Vagina (tissue), 2 donors: ENCODE data around the gene CXCL11.

Experiments
- CTCF ChIP-seq, 3 experiments: fragments of 450-650 bp in 2 of 3; fragments of 200-600 bp in 1 of 3; sonication (generic) in 1 of 3; IDR thresholded peaks; one replicate each; pipeline ENCODE4 v1.5.1; 2017 to 2019; ENCODE audit warnings: antibody characterized with exemption in 3 of 3, mild to moderate bottlenecking in 2 of 3, moderate library complexity in 2 of 3
- POLR2A ChIP-seq, 2 donors: fragments of 450-650 bp; IDR thresholded peaks; one replicate each; pipeline ENCODE4 v1.6.1; 2017; ENCODE audit warnings: antibody characterized with exemption in 2 of 2, mild to moderate bottlenecking in 2 of 2, moderate library complexity in 2 of 2

- TF ChIP-seq CTCF (IDR thresholded peaks at IDR 0.05) (no peak), POLR2A (IDR thresholded peaks at IDR 0.05) (no peak)
These were observed 24.0 kb downstream of the CXCL11 start for GRCh38 chr4:76011700-76012387.
